CD4-positive, alpha-beta T cell treated with Interferon alpha-2 for 1 hour (primary cell): ENCODE measurements around the gene USP13.
A peak's percentile ranks its signal among the peaks of the same experiment; 100 is the strongest.

Experiments used
- DNase-seq, 2 donors: peaks; one replicate each; pipeline ENCODE4 v3.0.0-alpha.2; 2020 to 2022

USP13 gene

DNA sequence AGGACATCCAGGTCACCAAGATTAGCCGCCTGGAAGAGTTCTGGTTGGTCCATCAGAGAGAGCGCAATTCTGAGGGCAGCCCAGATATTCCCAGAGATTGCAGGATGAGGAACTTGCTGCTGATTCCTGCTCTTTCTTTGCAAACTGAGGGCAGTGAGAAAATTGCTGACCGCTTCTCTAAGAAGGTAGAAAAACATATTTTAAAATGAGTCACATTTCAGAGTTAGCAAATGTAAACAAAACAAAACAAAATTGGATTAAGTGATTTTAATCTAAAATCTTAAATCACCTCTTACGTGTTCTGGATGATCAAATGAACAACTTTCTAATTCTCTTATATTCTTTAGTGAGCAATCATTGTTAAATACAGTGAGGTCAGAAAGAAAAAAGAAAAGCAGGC is 149.0 kb downstream of the USP13 start:
- DNase-seq, result no peak

DNA sequence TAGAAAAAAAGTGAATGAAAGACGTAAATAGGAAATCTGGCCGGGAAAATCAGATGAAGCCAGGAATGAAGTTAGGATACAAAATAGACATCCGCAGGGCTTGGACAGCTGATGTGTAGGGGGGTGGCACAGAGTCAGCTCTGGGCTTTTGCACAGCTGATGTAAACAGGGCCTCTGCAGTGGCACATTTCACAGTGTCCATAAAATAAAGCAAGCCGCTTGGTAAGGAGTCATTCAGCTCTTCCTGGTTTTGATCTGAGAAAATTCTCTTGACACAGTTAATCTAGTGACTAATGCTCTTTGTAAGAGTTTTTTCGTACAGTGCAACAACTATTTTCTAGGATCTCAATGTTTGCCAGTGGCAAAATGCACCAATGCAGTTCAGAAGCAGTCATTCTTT is 153.3 kb downstream of the USP13 start:
- DNase-seq, result no peak

DNA sequence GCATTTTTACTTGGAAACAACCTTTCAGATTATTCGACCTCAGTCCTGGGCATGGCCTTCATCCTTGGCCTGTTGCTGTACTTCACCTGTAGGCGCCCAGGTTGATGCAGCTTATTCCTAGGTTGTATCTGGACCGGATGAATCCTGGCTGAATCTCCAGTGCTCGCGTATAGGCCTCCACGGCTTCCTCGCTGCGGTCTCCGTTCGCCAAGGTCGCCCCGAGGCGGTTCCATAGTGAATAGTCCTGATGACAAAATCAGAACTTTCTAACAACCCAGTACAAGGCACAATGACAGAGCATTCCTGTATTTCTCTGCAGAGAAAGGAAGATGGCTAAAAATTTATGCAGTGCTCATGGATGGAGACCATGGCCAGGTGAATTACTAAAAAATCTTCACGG is 154.7 kb downstream of the USP13 start:
- no peak for DNase-seq

DNA sequence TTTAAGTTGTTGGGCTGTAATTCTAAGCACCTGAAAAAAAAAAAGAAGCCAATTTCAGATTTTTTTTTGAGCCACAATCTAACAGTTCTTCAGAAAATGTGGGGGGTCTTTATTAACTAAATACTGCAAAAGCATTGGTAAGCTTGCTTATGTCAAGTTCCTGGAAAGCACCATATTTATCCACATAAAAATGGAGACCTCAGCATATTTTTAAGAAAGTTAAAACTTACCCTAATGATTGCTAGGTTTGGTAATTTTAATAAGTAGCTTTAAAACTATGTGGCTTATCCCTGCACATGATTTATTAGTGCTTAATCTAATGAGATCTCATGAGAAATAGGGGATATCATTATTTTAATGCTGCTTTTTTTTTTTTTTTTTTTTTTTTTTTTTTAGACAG is 156.8 kb downstream of the USP13 start:
- DNase-seq, result no peak

- DNase-seq, result peak; percentile 4 to 26
Observed at GRCh38 chr3:179811321-179812095, 158.7 kb downstream of the USP13 start.

GRCh38 chr3:179812096-179812382 is 159.2 kb downstream of the USP13 start:
- no peak for DNase-seq

DNA sequence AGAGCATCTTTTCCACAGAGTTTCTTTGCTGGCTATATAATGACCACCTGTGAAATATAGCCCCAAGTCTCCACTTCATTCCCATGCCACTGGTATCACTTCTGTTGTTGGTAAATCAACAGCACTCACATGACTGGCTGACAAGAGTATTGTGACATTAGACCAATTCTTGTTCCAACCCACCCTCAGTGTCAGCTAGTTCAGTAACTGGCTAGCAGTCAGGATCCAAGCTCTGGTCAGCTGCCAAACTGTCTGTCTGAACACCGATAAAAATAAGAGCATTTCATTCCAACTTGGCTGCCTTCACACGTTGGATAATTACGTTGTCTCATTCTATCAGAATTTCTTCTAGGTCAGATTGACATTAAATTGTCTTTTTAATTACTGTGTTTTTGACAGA is 166.5 kb downstream of the USP13 start:
- no peak for DNase-seq

DNA sequence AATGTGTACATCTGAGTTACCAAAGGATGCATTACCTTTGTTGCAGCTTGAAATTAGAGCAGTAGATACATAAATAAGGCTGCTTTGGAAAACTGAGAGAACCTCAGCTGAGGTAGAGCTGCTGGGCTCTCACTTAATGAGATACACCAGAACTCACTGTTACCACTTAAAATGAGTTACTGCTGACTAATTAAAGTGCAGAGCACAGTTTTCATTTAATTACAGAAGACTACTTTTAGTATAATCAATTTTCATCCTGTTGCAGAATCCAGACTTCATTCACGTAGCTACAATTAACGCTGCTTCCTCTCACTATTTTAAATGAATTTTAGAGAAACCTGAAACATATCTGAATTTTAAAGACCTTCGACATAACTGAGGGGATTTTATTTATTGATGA is 169.5 kb downstream of the USP13 start:
- no peak for DNase-seq

DNA sequence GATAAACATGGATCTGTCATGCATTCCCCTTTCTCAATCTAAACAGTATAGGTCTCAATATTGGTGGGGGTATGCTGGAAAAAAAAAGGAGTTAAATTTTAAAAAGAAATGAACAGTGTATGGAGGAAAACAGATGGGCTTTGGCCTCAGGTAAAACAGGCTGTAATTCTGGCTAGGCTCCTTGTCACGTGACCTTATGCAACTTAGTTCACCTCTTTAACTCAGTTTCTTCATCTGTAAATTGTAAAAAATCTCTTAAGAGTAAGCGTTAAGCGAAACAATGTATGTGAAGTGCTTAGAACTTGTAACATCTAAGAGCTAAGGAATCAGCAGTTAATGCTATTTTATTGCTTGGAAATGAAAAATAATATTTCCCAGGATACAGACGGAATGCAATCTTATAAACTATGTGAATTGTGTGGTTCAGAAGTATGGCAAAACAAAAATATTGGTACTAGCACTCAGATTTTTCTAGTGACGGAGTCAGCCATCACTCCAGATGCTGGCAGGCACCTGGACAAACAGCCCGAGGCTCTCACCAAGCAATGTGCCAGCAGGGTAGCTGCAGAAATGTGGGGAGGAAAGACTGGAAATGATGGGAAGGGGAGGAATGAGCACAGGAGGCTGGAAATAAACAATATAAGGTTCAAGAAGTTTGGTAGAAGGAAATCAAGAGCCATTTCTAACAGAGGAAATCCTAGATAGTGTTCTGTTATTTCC is 172.8 kb downstream of the USP13 start:
- no peak for DNase-seq

- DNase-seq, result no peak
Observed at GRCh38 chr3:179826247-179826637, 173.4 kb downstream of the USP13 start.

DNA sequence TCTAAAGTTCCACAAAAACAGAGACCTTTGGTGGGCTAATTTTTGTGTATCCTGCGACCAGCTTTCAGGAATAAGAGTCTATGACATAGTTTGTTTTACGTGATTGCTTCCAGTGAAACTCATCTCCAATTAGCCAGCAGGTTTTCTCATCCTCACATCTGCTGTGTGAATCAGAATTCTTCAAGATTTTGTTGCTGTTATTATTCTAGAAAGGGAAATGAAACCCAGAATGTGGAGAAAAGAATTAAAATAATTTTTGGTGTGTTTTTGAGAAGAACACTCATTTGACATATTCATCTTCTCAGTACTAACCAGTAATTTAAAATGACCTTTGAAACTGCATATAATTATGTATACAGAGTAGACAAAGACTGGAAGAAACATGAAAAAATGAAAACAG is 175.9 kb downstream of the USP13 start:
- no peak for DNase-seq

DNA sequence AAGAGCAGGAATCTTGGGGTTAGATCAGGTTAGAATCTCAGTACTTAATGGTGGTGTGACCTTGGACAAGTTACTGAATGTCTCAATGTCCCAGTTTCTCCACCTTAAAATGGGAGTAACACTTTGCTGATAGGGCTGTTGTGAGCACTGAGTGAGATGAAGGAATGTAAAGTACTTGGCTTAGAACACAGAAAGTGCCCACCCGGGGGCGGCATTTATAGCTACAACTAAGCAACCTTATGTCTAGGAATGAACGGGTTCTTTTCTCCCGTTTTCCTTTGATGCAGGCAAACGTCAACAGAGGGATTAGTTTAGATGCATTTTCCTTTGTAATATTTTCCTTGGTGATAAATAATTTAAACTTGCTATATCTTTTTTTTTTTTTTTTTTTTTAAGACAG is 176.6 kb downstream of the USP13 start:
- DNase-seq, result no peak

DNA sequence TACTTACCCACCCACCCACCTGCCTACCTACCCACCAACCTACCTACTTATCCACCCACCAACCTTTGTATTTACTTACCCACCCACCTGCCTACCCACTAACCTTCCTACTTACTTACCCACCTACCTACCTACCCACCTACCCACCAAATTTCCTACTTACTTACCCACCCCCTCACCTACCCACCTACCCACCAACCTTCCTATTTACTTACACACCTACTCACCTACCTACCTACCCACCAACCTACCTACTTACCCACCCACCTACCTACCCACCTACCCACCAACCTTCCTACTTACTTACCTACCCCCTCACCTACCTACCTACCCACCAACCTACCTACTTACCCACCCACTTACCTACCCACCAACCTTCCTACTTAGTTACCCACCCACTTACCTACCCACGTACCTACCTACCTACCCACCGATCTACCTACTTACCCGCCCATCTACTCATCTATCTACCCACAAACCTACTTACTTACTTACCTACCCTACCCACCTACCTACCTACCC is 179.6 kb downstream of the USP13 start:
- DNase-seq, result no peak

GRCh38 chr3:179833294-179833693 is 180.5 kb downstream of the USP13 start:
- DNase-seq, result no peak

GRCh38 chr3:179837374-179837773 is 184.5 kb downstream of the USP13 start:
- DNase-seq, result no peak
